Thyroid gland (tissue), 4 donors: ENCODE measurements around the gene DLG1.

Source experiments
- POLR2A ChIP-seq, 2 donors: fragments of 450-650 bp; IDR thresholded peaks; one replicate each; pipeline ENCODE4 v1.6.1; 2017; ENCODE audit warnings: antibody characterized with exemption in 2 of 2, mild to moderate bottlenecking in 2 of 2, moderate library complexity in 1 of 2
- TF ChIP-seq, protein P1 (sequence below), 6 experiments: fragments of 200-600 bp in 3 of 6; fragments of 450-650 bp in 3 of 6; sonication (generic) in 3 of 6; IDR thresholded peaks; one replicate each; pipeline ENCODE4 v1.5.1; 2016 to 2019; ENCODE audit warnings: antibody characterized with exemption in 6 of 6, mild to moderate bottlenecking in 2 of 6, inconsistent platforms in 1 of 6, moderate library complexity in 1 of 6

DNA sequence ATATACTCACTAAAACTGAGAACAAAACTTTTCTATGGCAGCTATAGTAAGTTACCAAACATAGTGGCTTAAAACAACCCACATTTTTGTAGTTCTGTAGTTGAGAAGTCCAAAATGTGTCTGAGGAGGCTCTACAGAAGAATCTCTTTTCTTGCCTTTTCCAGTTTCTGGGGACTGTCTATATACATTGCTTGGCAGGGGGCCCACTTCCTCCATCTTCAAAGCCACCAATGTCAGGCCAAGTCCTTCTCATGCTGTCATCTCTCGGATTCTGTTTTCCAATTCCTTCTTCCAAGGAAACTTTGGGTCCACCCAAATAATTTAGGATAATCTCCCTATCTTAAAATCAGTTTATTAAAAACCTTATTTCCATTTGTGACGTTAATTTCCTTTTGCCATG lies 92.7 kb downstream of the DLG1 start:
- no peak for TF ChIP-seq POLR2A (IDR thresholded peaks at IDR 0.05)
- TF ChIP-seq, protein P1, sequence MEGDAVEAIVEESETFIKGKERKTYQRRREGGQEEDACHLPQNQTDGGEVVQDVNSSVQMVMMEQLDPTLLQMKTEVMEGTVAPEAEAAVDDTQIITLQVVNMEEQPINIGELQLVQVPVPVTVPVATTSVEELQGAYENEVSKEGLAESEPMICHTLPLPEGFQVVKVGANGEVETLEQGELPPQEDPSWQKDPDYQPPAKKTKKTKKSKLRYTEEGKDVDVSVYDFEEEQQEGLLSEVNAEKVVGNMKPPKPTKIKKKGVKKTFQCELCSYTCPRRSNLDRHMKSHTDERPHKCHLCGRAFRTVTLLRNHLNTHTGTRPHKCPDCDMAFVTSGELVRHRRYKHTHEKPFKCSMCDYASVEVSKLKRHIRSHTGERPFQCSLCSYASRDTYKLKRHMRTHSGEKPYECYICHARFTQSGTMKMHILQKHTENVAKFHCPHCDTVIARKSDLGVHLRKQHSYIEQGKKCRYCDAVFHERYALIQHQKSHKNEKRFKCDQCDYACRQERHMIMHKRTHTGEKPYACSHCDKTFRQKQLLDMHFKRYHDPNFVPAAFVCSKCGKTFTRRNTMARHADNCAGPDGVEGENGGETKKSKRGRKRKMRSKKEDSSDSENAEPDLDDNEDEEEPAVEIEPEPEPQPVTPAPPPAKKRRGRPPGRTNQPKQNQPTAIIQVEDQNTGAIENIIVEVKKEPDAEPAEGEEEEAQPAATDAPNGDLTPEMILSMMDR (IDR thresholded peaks at IDR 0.05) = no peak
